Large intestine (tissue), 3 donors: ENCODE data around the gene YEATS4. TPM values are rescaled to one million over a fixed set of nuclear protein-coding genes. Genes with fewer than 3 reads are reported as not detected.
A peak's percentile ranks its signal among the peaks of the same experiment; 100 is the strongest.

Experiments used
- DNase-seq, 2 donors: peaks; one replicate each; pipeline versions ENCODE4 v3.0.0 to v3.0.0-alpha.2; 2013
- H3K27ac ChIP-seq: one replicate; pipeline ENCODE4 v1.5.1; 2013; ENCODE audit warnings: low read length
- H3K27me3 ChIP-seq: 2 replicates; pipeline ENCODE4 v1.6.1; 2013; ENCODE audit warnings: low read length; ENCODE audit not compliant: control insufficient read depth, insufficient read depth
- H3K36me3 ChIP-seq: 2 replicates; pipeline ENCODE4 v1.6.1; 2013; ENCODE audit warnings: low read length; ENCODE audit not compliant: control insufficient read depth, insufficient read depth
- H3K4me1 ChIP-seq: one replicate; pipeline ENCODE4 v1.6.1; 2013; ENCODE audit warnings: low read length; ENCODE audit not compliant: control insufficient read depth, insufficient read depth
- H3K4me3 ChIP-seq: one replicate; pipeline ENCODE4 v1.5.1; 2013; ENCODE audit warnings: low read length
- H3K9me3 ChIP-seq: one replicate; pipeline ENCODE4 v1.6.1; 2013; ENCODE audit warnings: mild to moderate bottlenecking, low read depth, low read length, moderate library complexity; ENCODE audit not compliant: control insufficient read depth
- WGBS: methylation state at CpG from one replicate; pipeline ENCODE4 v1.1.5; 2013; ENCODE audit warnings: low lambda C conversion rate; ENCODE audit not compliant: insufficient coverage; 5-methylcytosine and 5-hydroxymethylcytosine counted together
- polyA plus RNA-seq: library from polyadenylated mRNA; unstranded; fragments of 120-200 nt; gene quantifications from one replicate; pipeline ENCODE4 v1.2.1, GENCODE V29; 2013

The YEATS4 gene
- polyA plus RNA-seq, 1 donor, result 21.0 TPM

GRCh38 chr12:69352904-69353303 lies 6.6 kb upstream of the YEATS4 start:
- H3K27me3 ChIP-seq, result no peaks in the 10 kb centered on the region
- no peaks in the 10 kb centered on the region for H3K36me3 ChIP-seq
- WGBS, result 100% methylated on average over 3 of the region's 5 CpGs
- H3K9me3 ChIP-seq, result no peaks in the 10 kb centered on the region
- DNase-seq, result no peak
- no peak overlapping the region for H3K27ac ChIP-seq
- H3K4me1 ChIP-seq, result no peaks in the 10 kb centered on the region
- H3K4me3 ChIP-seq, result no peak overlapping the region

- no peaks in the 10 kb centered on the region for H3K4me1 ChIP-seq
Measured at GRCh38 chr12:69354172-69354555, 5.4 kb upstream of the YEATS4 start.

GRCh38 chr12:69354556-69355187 lies 4.9 kb upstream of the YEATS4 start:
- no peak for DNase-seq
- 100% methylated on average over 1 of the region's 1 CpG for WGBS

More at GRCh38 chr12:69354172-69354555, 5.4 kb upstream of the YEATS4 start:
- no peaks in the 10 kb centered on the region for H3K36me3 ChIP-seq
- no peaks in the 10 kb centered on the region for H3K27me3 ChIP-seq
- H3K27ac ChIP-seq, result no peak overlapping the region
- DNase-seq, result no peak
- 100% methylated on average over 1 of the region's 1 CpG for WGBS
- H3K9me3 ChIP-seq, result no peaks in the 10 kb centered on the region
- no peak overlapping the region for H3K4me3 ChIP-seq

GRCh38 chr12:69355363-69356028 lies 4.0 kb upstream of the YEATS4 start:
- no CpG with 5 or more reads among the region's 2 CpGs for WGBS

More at GRCh38 chr12:69354556-69355187, 4.9 kb upstream of the YEATS4 start:
- H3K4me3 ChIP-seq, result no peak overlapping the region
- H3K9me3 ChIP-seq, result no peaks in the 10 kb centered on the region
- H3K36me3 ChIP-seq, result no peaks in the 10 kb centered on the region
- no peak overlapping the region for H3K27ac ChIP-seq
- no peaks in the 10 kb centered on the region for H3K27me3 ChIP-seq
- no peaks in the 10 kb centered on the region for H3K4me1 ChIP-seq

GRCh38 chr12:69360348-69360672 lies 767 bp downstream of the YEATS4 start:
- no peak for DNase-seq
- no peaks in the 10 kb centered on the region for H3K9me3 ChIP-seq
- H3K27ac ChIP-seq, result peak overlapping the region; percentile 93
- H3K4me3 ChIP-seq, result peak overlapping the region; percentile 73
- WGBS, result 44% methylated on average over 1 of the region's 10 CpGs
- peaks cover 3% of the 10 kb centered on the region for H3K36me3 ChIP-seq
- H3K27me3 ChIP-seq, result no peaks in the 10 kb centered on the region
- H3K4me1 ChIP-seq, result no peaks in the 10 kb centered on the region

More at GRCh38 chr12:69355363-69356028, 4.0 kb upstream of the YEATS4 start:
- Histone ChIP-seq H3K4me1 (no peaks in the 10 kb centered on the region), H3K4me3 (no peak overlapping the region), H3K27me3 (no peaks in the 10 kb centered on the region), H3K36me3 (no peaks in the 10 kb centered on the region), H3K9me3 (no peaks in the 10 kb centered on the region), H3K27ac (no peak overlapping the region)
- DNase-seq, result no peak

GRCh38 chr12:69366796-69367195 lies 7.3 kb downstream of the YEATS4 start:
- DNase-seq, result no peak
- Histone ChIP-seq H3K27me3 (no peaks in the 10 kb centered on the region), H3K4me1 (no peaks in the 10 kb centered on the region), H3K4me3 (no peak overlapping the region), H3K9me3 (no peaks in the 10 kb centered on the region), H3K27ac (no peak overlapping the region), H3K36me3 (peaks cover 30% of the 10 kb centered on the region)
- no CpG with 5 or more reads among the region's 5 CpGs for WGBS

- WGBS, result 100% methylated on average over 1 of the region's 1 CpG
- Histone ChIP-seq H3K27me3 (no peaks in the 10 kb centered on the region), H3K36me3 (peaks cover 33% of the 10 kb centered on the region), H3K27ac (no peak overlapping the region), H3K4me3 (no peak overlapping the region), H3K4me1 (no peaks in the 10 kb centered on the region), H3K9me3 (no peaks in the 10 kb centered on the region)
- no peak for DNase-seq
Measured at GRCh38 chr12:69368171-69368570, 8.6 kb downstream of the YEATS4 start.

- Histone ChIP-seq H3K9me3 (no peaks in the 10 kb centered on the region), H3K4me1 (no peaks in the 10 kb centered on the region), H3K27me3 (no peaks in the 10 kb centered on the region), H3K27ac (no peak overlapping the region), H3K36me3 (peaks cover 8% of the 10 kb centered on the region), H3K4me3 (no peak overlapping the region)
- DNase-seq, result no peak
- no CpG with 5 or more reads among the region's 1 CpG for WGBS
Measured at GRCh38 chr12:69383074-69383473, 23.5 kb downstream of the YEATS4 start.

GRCh38 chr12:69385038-69385437 lies 25.5 kb downstream of the YEATS4 start:
- Histone ChIP-seq H3K4me1 (no peaks in the 10 kb centered on the region), H3K27ac (no peak overlapping the region), H3K4me3 (no peak overlapping the region), H3K36me3 (peaks cover 4% of the 10 kb centered on the region), H3K27me3 (no peaks in the 10 kb centered on the region), H3K9me3 (no peaks in the 10 kb centered on the region)
- DNase-seq, result no peak
- WGBS, result 71% methylated on average over 1 of the region's 3 CpGs

- Histone ChIP-seq H3K4me1 (no peaks in the 10 kb centered on the region), H3K36me3 (peaks cover 5% of the 10 kb centered on the region), H3K9me3 (no peaks in the 10 kb centered on the region), H3K27me3 (no peaks in the 10 kb centered on the region), H3K27ac (no peak overlapping the region), H3K4me3 (no peak overlapping the region)
- WGBS, result 94% methylated on average over 2 of the region's 2 CpGs
- no peak for DNase-seq
Measured at GRCh38 chr12:69386921-69387320, 27.4 kb downstream of the YEATS4 start.

GRCh38 chr12:69388371-69388770 lies 28.8 kb downstream of the YEATS4 start:
- Histone ChIP-seq H3K4me1 (no peaks in the 10 kb centered on the region), H3K9me3 (no peaks in the 10 kb centered on the region), H3K27ac (no peak overlapping the region), H3K4me3 (no peak overlapping the region), H3K36me3 (peaks cover 8% of the 10 kb centered on the region), H3K27me3 (no peaks in the 10 kb centered on the region)
- 75% methylated on average over 1 of the region's 1 CpG for WGBS
- peak; percentile 12 to 24 for DNase-seq
